GM12878 (cell line): ENCODE results near the gene CNTNAP2. TPM values are rescaled to one million over a fixed set of nuclear protein-coding genes. Genes with fewer than 3 reads are reported as not detected.

Experiments used
- ATAC-seq: fragments of 200-7000 bp; cut with Tn5 transposase; 3 replicates; pipeline ENCODE4 v1.9.1; 2020; ENCODE audit warnings: mild to moderate bottlenecking, moderate library complexity
- BruUV-seq: library from RNA; stranded (reverse); fragments of 400-500 nt; replicated peaks from 2 replicates; lab custom pipeline; 2021; lab: Mats Ljungman, UMichigan
- CTCF ChIA-PET: fragments of 300-600 bp; sonication (Branson Sonifier 250); formaldehyde crosslinking; extraction: SDS; loops from one replicate; lab custom pipeline; 2021; ENCODE audit warnings: inconsistent platforms; lab: Yijun Ruan, JAX
- POLR2A ChIA-PET: fragments of 350-600 bp; formaldehyde crosslinking; extraction: SDS; loops from one replicate; lab custom pipeline; 2021; ENCODE audit warnings: inconsistent platforms; lab: Charles Lee
- RAD21 ChIA-PET: fragments of 300-600 bp; sonication (Branson Sonifier 250); formaldehyde crosslinking; loops from one replicate; lab custom pipeline; 2023; ENCODE audit warnings: antibody characterized with exemption; ENCODE audit not compliant: unreplicated experiment; lab: Charles Lee
- SMC1A ChIA-PET: fragments of 300-600 bp; sonication (Branson Sonifier 250); formaldehyde crosslinking; loops from one replicate; lab custom pipeline; 2023; ENCODE audit not compliant: unreplicated experiment, uncharacterized antibody; lab: Charles Lee
- DNase-seq: peaks from one replicate; pipeline ENCODE4 v3.0.0-alpha.2; 2011; ENCODE audit warnings: low read depth, low spot score
- FAIRE-seq: peaks from 3 replicates; lab custom pipeline; 2011; peaks lifted over from hg19 to GRCh38; lab: Jason Lieb, UNC
- H2AFZ ChIP-seq: 2 replicates; pipeline ENCODE4 v1.6.0; 2011; ENCODE audit warnings: low read depth, low read length, control low read depth; ENCODE audit not compliant: control insufficient read depth
- H3K27ac ChIP-seq: 2 replicates; pipeline ENCODE4 v1.5.1; 2011; ENCODE audit warnings: control low read depth; ENCODE audit not compliant: control insufficient read depth, insufficient read depth
- H3K27me3 ChIP-seq, 2 experiments: replicated peaks in 1 of 2; 2 replicates each; pipeline versions ENCODE4 v1.6.0 to v1.6.1; 2011; ENCODE audit warnings: low read length in 1 of 2; ENCODE audit not compliant: control insufficient read depth in 2 of 2, insufficient read depth in 2 of 2
- H3K36me3 ChIP-seq, 2 experiments: 2 replicates each; pipeline ENCODE4 v1.5.1; 2011; ENCODE audit warnings: low read length in 1 of 2; ENCODE audit not compliant: control insufficient read depth in 2 of 2, insufficient read depth in 2 of 2
- H3K4me1 ChIP-seq: 2 replicates; pipeline ENCODE4 v1.6.1; 2011; ENCODE audit warnings: mild to moderate bottlenecking, low read length, moderate library complexity, mixed read lengths; ENCODE audit not compliant: control insufficient read depth, insufficient read depth
- H3K4me2 ChIP-seq: 2 replicates; pipeline ENCODE4 v1.6.0; 2011; ENCODE audit warnings: control low read depth; ENCODE audit not compliant: control insufficient read depth, insufficient read depth
- H3K4me3 ChIP-seq: fragments of 200-600 bp; sonication (generic); 2 replicates; pipeline ENCODE4 v1.5.1; 2016
- H3K79me2 ChIP-seq: 2 replicates; pipeline ENCODE4 v1.6.0; 2011; ENCODE audit warnings: low read length; ENCODE audit not compliant: control insufficient read depth, insufficient read depth
- H3K9ac ChIP-seq: 2 replicates; pipeline ENCODE4 v1.8.0; 2011; ENCODE audit warnings: low read length, control low read depth, mixed read lengths; ENCODE audit not compliant: control insufficient read depth, insufficient read depth
- H3K9me3 ChIP-seq: replicated peaks from 3 replicates; pipeline ENCODE4 v1.5.1; 2011; ENCODE audit warnings: mild to moderate bottlenecking, low read length; ENCODE audit not compliant: control insufficient read depth, insufficient read depth
- H4K20me1 ChIP-seq: 2 replicates; pipeline ENCODE4 v1.6.0; 2011; ENCODE audit not compliant: control insufficient read depth, insufficient read depth
- JUND ChIP-seq: IDR thresholded peaks from 2 replicates; pipeline ENCODE4 v1.6.1; 2012; ENCODE audit warnings: low read depth, mild to moderate bottlenecking, low read length, improper control_type of control experiment, moderate library complexity
- KAT2A ChIP-seq: conservative IDR thresholded peaks from 2 replicates; pipeline ENCODE4 v1.6.1; 2011; ENCODE audit warnings: low read depth, low read length; ENCODE audit not compliant: control insufficient read depth
- PAX8 ChIP-seq: fragments of 450-650 bp; IDR thresholded peaks from 2 replicates; pipeline ENCODE4 v1.6.1; 2017; ENCODE audit warnings: mild to moderate bottlenecking, moderate library complexity
- ZNF207 ChIP-seq: fragments of 450-650 bp; IDR thresholded peaks from 2 replicates; pipeline ENCODE4 v1.6.1; 2014; ENCODE audit warnings: antibody characterized with exemption, mild to moderate bottlenecking, borderline replicate concordance
- ZNF622 ChIP-seq: fragments of 450-650 bp; IDR thresholded peaks from 2 replicates; pipeline ENCODE4 v1.6.1; 2017; ENCODE audit warnings: mild to moderate bottlenecking, inconsistent platforms
- WGBS: methylation state at CpG from one replicate; pipeline ENCODE4 v1.1.6; 2016; ENCODE audit warnings: low lambda C conversion rate; ENCODE audit not compliant: insufficient replicate concordance, insufficient coverage; ENCODE audit errors: missing lambda C conversion rate; 5-methylcytosine and 5-hydroxymethylcytosine counted together
- in situ Hi-C: fragments of 300-500 bp; cut with MboI; formaldehyde crosslinking; loops from 9 replicates; pipeline ENCODE4 v1.14.3; 2018; ENCODE audit warnings: mixed read lengths
- intact Hi-C: fragments of 100-400 bp; cut with micrococcal nuclease; formaldehyde crosslinking; loops from one replicate; pipeline ENCODE4 v1.14.2; 2022; ENCODE audit not compliant: unreplicated experiment
- polyA plus RNA-seq, 11 experiments: library from polyadenylated mRNA; depleted of rRNA in 4 of 11; unstranded in 6 of 11; stranded (reverse) in 5 of 11; fragments of >200 nt; fragmentation: Nextera tagmentation in 4 of 11; fragmentation: Illumina TruSeq in 1 of 11; extraction: Ambion mirVana in 4 of 11; extraction: Trizol in 1 of 11; gene quantifications; 1 replicate in 1 of 11; 2 replicates in 10 of 11; pipeline versions ENCODE4 v1.2.1 to v1.2.3, GENCODE V29; 2011 to 2016; ENCODE audit warnings: inconsistent platforms in 2 of 11, missing spikeins in 2 of 11, low read depth in 1 of 11
- total RNA-seq, 4 experiments: library from RNA; depleted of rRNA in 3 of 4; stranded (reverse); fragments of >200 nt in 3 of 4; fragmentation: Illumina TruSeq in 1 of 4; extraction: Trizol in 1 of 4; gene quantifications; 2 replicates each; pipeline versions ENCODE4 v1.2.1 to v1.2.3, GENCODE V29; 2013 to 2021
- TF ChIP-seq, protein P1 (sequence below): fragments of 450-650 bp; IDR thresholded peaks from 2 replicates; pipeline ENCODE4 v1.6.1; 2017; ENCODE audit warnings: low read depth, mild to moderate bottlenecking, moderate library complexity
- TF ChIP-seq, protein P2 (sequence below): fragments of 450-650 bp; IDR thresholded peaks from 2 replicates; pipeline ENCODE4 v1.6.1; 2017; ENCODE audit warnings: mild to moderate bottlenecking, low read depth, inconsistent platforms; ENCODE audit not compliant: poor library complexity, severe bottlenecking
- TF ChIP-seq, protein P3 (sequence below): fragments of 150-350 bp; IDR thresholded peaks from 2 replicates; pipeline ENCODE4 v1.6.1; 2014; ENCODE audit warnings: mild to moderate bottlenecking, low read depth, low read length
- TF ChIP-seq, protein P4 (sequence below): fragments of 450-650 bp; conservative IDR thresholded peaks from 2 replicates; pipeline ENCODE4 v1.6.1; 2017; ENCODE audit warnings: mild to moderate bottlenecking, moderate library complexity
- TF ChIP-seq, protein P5 (sequence below): IDR thresholded peaks from 2 replicates; pipeline ENCODE4 v1.6.1; 2012; ENCODE audit warnings: low read depth, low read length, improper control_type of control experiment

CNTNAP2 gene
- total and polyA plus RNA-seq, 10 of the 15 experiments (the other 5 are each of a cell fraction or from before 2014, with no cell fraction given) = 0.03 to 0.08 (median 0.03) TPM; not detected in 7

DNA sequence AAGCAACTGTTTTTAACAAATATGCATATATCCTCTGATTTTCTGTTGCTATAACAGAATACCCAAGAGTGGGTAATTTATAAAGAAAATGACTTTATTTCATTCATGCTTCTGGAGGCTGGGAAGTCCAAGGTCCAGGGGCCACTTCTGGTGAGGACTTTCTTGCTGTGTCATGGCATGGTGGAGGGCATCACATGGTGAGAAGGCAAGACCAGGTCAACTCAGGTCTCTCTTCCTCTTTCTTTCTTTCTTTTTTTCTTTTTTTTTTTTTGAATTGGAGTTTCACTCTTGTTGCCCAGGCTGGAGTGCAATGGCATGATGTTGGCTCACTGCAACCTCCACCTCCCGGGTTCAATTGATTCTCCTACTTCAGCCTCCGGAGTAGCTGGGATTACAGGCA, 2170.9 kb downstream of the CNTNAP2 start:
- 13% methylated on average over 2 of the region's 2 CpGs for WGBS
- ATAC-seq (no peak), DNase-seq (no peak), FAIRE-seq (no peak)
- Histone ChIP-seq H3K27ac (no peak overlapping the region), H3K9ac (no peak overlapping the region), H3K36me3 (no peaks in the 10 kb centered on the region), H3K4me1 (peaks cover 4% of the 10 kb centered on the region), H3K79me2 (no peaks in the 10 kb centered on the region), H3K4me3 (no peak overlapping the region), H3K9me3 (no peaks in the 10 kb centered on the region; the same call in 2 of the 3 replicates), H3K27me3 (no peaks in the 10 kb centered on the region), H2AFZ (no peak overlapping the region), H4K20me1 (no peaks in the 10 kb centered on the region), H3K4me2 (no peak overlapping the region)
- POLR2A ChIA-PET = no interaction called here
- RAD21 ChIA-PET = no interaction called here
- SMC1A ChIA-PET = no interaction called here
- TF ChIP-seq, protein P1, sequence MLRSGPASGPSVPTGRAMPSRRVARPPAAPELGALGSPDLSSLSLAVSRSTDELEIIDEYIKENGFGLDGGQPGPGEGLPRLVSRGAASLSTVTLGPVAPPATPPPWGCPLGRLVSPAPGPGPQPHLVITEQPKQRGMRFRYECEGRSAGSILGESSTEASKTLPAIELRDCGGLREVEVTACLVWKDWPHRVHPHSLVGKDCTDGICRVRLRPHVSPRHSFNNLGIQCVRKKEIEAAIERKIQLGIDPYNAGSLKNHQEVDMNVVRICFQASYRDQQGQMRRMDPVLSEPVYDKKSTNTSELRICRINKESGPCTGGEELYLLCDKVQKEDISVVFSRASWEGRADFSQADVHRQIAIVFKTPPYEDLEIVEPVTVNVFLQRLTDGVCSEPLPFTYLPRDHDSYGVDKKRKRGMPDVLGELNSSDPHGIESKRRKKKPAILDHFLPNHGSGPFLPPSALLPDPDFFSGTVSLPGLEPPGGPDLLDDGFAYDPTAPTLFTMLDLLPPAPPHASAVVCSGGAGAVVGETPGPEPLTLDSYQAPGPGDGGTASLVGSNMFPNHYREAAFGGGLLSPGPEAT = no peak
- TF ChIP-seq, protein P2, sequence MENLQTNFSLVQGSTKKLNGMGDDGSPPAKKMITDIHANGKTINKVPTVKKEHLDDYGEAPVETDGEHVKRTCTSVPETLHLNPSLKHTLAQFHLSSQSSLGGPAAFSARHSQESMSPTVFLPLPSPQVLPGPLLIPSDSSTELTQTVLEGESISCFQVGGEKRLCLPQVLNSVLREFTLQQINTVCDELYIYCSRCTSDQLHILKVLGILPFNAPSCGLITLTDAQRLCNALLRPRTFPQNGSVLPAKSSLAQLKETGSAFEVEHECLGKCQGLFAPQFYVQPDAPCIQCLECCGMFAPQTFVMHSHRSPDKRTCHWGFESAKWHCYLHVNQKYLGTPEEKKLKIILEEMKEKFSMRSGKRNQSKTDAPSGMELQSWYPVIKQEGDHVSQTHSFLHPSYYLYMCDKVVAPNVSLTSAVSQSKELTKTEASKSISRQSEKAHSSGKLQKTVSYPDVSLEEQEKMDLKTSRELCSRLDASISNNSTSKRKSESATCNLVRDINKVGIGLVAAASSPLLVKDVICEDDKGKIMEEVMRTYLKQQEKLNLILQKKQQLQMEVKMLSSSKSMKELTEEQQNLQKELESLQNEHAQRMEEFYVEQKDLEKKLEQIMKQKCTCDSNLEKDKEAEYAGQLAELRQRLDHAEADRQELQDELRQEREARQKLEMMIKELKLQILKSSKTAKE = no peak
- TF ChIP-seq, protein P3, sequence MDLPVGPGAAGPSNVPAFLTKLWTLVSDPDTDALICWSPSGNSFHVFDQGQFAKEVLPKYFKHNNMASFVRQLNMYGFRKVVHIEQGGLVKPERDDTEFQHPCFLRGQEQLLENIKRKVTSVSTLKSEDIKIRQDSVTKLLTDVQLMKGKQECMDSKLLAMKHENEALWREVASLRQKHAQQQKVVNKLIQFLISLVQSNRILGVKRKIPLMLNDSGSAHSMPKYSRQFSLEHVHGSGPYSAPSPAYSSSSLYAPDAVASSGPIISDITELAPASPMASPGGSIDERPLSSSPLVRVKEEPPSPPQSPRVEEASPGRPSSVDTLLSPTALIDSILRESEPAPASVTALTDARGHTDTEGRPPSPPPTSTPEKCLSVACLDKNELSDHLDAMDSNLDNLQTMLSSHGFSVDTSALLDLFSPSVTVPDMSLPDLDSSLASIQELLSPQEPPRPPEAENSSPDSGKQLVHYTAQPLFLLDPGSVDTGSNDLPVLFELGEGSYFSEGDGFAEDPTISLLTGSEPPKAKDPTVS = no peak
- TF ChIP-seq ZNF207 (no peak), ZNF622 (no peak), JUND (no peak), PAX8 (no peak), KAT2A (no peak)
- TF ChIP-seq, protein P4, sequence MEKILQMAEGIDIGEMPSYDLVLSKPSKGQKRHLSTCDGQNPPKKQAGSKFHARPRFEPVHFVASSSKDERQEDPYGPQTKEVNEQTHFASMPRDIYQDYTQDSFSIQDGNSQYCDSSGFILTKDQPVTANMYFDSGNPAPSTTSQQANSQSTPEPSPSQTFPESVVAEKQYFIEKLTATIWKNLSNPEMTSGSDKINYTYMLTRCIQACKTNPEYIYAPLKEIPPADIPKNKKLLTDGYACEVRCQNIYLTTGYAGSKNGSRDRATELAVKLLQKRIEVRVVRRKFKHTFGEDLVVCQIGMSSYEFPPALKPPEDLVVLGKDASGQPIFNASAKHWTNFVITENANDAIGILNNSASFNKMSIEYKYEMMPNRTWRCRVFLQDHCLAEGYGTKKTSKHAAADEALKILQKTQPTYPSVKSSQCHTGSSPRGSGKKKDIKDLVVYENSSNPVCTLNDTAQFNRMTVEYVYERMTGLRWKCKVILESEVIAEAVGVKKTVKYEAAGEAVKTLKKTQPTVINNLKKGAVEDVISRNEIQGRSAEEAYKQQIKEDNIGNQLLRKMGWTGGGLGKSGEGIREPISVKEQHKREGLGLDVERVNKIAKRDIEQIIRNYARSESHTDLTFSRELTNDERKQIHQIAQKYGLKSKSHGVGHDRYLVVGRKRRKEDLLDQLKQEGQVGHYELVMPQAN = no peak
- TF ChIP-seq, protein P5, sequence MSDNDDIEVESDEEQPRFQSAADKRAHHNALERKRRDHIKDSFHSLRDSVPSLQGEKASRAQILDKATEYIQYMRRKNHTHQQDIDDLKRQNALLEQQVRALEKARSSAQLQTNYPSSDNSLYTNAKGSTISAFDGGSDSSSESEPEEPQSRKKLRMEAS = no peak
- intact Hi-C loops (no loop called here), in situ Hi-C loops (no loop called here)
- BruUV-seq = no TSS peak
- CTCF ChIA-PET = no interaction called here
